Kidney (tissue), 14 donors: Measurements from ENCODE around the gene HM13. TPM values are rescaled to one million over a fixed set of nuclear protein-coding genes. Genes with fewer than 3 reads are reported as not detected.

Experiments
- DNase-seq, 5 donors: peaks; one replicate each; pipeline ENCODE4 v3.0.0-alpha.2; 2013 to 2020
- FAIRE-seq: peaks from 2 replicates; lab custom pipeline; 2012; peaks lifted over from hg19 to GRCh38; lab: Jason Lieb, UNC
- H3K27ac ChIP-seq, 2 donors: one replicate each; pipeline ENCODE4 v1.7.0; 2013; ENCODE audit warnings: low read depth in 2 of 2, low read length in 2 of 2, inconsistent platforms in 1 of 2
- H3K27me3 ChIP-seq: one replicate; pipeline ENCODE4 v1.7.1; 2013; ENCODE audit warnings: low read length, inconsistent platforms; ENCODE audit not compliant: control insufficient read depth, insufficient read depth
- H3K36me3 ChIP-seq, 3 donors: one replicate each; pipeline versions ENCODE4 v1.7.0 to v1.7.1; 2013; ENCODE audit warnings: low read length in 3 of 3, control low read depth in 1 of 3, inconsistent platforms in 1 of 3; ENCODE audit not compliant: insufficient read depth in 3 of 3, control insufficient read depth in 2 of 3
- H3K4me1 ChIP-seq, 3 donors: one replicate each; pipeline versions ENCODE4 v1.7.0 to v1.7.1; 2013; ENCODE audit warnings: low read length in 3 of 3, inconsistent platforms in 1 of 3, low read depth in 1 of 3; ENCODE audit not compliant: control insufficient read depth in 2 of 3, insufficient read depth in 2 of 3
- H3K4me3 ChIP-seq, 3 donors: one replicate each; pipeline versions ENCODE4 v1.7.0 to v1.8.1; 2013; ENCODE audit warnings: low read length in 3 of 3, control low read depth in 1 of 3, inconsistent platforms in 1 of 3
- H3K9ac ChIP-seq, 3 donors: one replicate each; pipeline versions ENCODE4 v1.7.0 to v1.7.1; 2013; ENCODE audit warnings: low read length in 3 of 3, control low read depth in 1 of 3, inconsistent platforms in 1 of 3
- H3K9me3 ChIP-seq, 3 donors: one replicate each; pipeline versions ENCODE4 v1.7.0 to v1.7.1; 2013; ENCODE audit warnings: low read length in 3 of 3, control low read depth in 1 of 3, inconsistent platforms in 1 of 3; ENCODE audit not compliant: control insufficient read depth in 2 of 3, insufficient read depth in 1 of 3
- intact Hi-C: fragments of 100-400 bp; cut with DNase I; formaldehyde crosslinking; loops from one replicate; pipeline ENCODE4 v1.11.1; 2022
- polyA plus RNA-seq: library from polyadenylated mRNA; stranded (reverse); fragments of 350-450 nt; fragmentation: Illumina TruSeq; extraction: RNeasy Lipid Tissue Mini Kit (QIAGEN cat#74804); gene quantifications from one replicate; pipeline ENCODE4 v1.2.3, GENCODE V29; 2014; ENCODE audit warnings: low read depth, low replicate concordance; ENCODE audit not compliant: insufficient read depth
- total RNA-seq: library from RNA; stranded (reverse); fragmentation: NEBNext Ultra II Directional; extraction: Animal tissue kit (Norgen Biotek cat#: 25700); gene quantifications from one replicate; pipeline ENCODE4 v1.2.1, GENCODE V29; 2021
- TF ChIP-seq, protein P1 (sequence below): IDR thresholded peaks from 3 replicates; pipeline ENCODE4 v1.5.1; 2012; ENCODE audit warnings: mild to moderate bottlenecking, moderate library complexity, borderline replicate concordance; ENCODE audit not compliant: insufficient read depth; ENCODE audit errors: extremely low read depth
- donor health status: control.
- donor health status: control.
- donor health status: control.
- donor health status: control.
- donor health status: control.
- donor health status: DM: yes; HTN: yes; CAD: no.
- donor health status: Normal renal cell carcinoma (clear cell type).

Gene HM13
- total and polyA plus RNA-seq, 2 donors from 2014 or later: 154 to 174 TPM

DNA sequence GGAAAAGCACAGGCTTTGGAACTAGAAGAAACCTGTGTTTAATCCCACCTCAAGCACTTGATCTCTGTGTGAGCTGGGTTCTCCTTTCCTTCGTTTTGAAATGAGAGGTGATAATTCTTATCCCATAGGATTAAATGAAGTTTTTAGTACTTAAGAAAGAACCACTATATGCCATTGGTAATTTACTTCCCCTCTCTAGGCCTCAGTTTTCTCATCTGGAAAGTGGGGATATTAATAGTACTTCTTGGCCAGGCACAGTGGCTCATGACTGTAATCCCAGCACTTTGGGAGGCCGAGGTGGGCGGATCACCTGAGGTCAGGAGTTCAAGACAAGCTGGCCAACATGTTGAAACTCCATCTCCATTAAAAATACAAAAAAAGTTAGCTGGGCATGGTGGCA lies 25.1 kb upstream of the HM13 start:
- no peak for FAIRE-seq
- DNase-seq: no peak
- no peak overlapping the region for H3K4me3 ChIP-seq
- H3K4me1 ChIP-seq: peaks cover 0 to 2% (median 0%) of the 10 kb centered on the region in 3 donors
- H3K27ac ChIP-seq: no peak overlapping the region
- H3K9me3 ChIP-seq: no peaks in the 10 kb centered on the region
- H3K27me3 ChIP-seq: peaks cover 2% of the 10 kb centered on the region
- no peaks in the 10 kb centered on the region for H3K36me3 ChIP-seq
- TF ChIP-seq, protein P1, sequence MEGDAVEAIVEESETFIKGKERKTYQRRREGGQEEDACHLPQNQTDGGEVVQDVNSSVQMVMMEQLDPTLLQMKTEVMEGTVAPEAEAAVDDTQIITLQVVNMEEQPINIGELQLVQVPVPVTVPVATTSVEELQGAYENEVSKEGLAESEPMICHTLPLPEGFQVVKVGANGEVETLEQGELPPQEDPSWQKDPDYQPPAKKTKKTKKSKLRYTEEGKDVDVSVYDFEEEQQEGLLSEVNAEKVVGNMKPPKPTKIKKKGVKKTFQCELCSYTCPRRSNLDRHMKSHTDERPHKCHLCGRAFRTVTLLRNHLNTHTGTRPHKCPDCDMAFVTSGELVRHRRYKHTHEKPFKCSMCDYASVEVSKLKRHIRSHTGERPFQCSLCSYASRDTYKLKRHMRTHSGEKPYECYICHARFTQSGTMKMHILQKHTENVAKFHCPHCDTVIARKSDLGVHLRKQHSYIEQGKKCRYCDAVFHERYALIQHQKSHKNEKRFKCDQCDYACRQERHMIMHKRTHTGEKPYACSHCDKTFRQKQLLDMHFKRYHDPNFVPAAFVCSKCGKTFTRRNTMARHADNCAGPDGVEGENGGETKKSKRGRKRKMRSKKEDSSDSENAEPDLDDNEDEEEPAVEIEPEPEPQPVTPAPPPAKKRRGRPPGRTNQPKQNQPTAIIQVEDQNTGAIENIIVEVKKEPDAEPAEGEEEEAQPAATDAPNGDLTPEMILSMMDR: no peak
- intact Hi-C loops: no loop called here
- no peak overlapping the region for H3K9ac ChIP-seq

DNA sequence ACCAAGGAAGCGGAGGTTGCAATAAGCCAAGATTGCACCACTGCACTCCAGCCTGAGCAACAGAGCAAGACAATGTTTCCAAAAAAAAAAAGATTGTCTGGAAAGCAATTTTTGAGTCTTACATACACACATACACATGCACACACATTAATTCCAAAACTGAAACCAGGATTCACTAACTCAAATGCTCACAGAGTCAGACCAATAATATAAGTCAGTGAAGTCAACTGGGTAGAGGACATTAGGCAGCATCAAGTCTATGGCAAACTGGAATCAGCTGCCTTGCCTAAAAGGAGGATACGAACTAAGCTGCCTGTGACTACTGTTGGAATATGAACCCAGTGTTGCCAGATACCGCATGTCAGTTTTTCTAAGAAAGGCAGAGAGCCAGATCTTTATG lies 23.5 kb upstream of the HM13 start:
- no peaks in the 10 kb centered on the region for H3K27me3 ChIP-seq
- intact Hi-C loops: no loop called here
- H3K4me1 ChIP-seq: peaks cover 0 to 2% (median 0%) of the 10 kb centered on the region in 3 donors
- DNase-seq: no peak
- no peaks in the 10 kb centered on the region for H3K36me3 ChIP-seq
- H3K9ac ChIP-seq: no peak overlapping the region
- no peaks in the 10 kb centered on the region for H3K9me3 ChIP-seq
- TF ChIP-seq, protein P1: no peak
- no peak overlapping the region for H3K4me3 ChIP-seq
- no peak overlapping the region for H3K27ac ChIP-seq
- FAIRE-seq: no peak

DNA sequence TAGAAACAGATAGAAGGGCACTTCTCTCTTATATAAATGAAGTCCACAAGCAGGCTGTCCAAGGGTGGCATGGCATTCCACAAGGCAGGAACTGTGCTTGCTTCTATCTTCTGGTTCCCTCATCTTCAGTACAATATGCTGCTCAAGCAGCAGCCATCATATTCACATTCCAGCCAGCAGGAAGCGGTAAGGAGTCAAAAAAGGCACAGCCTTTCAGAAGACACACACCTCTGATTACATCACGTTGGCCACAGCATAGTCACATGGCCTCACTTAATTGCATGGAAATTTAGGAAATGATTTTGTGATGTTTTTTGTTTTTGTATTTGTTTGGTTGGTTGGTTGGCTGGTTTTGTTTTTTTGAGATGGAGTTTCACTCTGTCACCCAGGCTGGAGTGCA lies 20.1 kb upstream of the HM13 start:
- H3K27ac ChIP-seq: no peak overlapping the region
- intact Hi-C loops: no loop called here

More for the DNA sequence above, 20.1 kb upstream of the HM13 start:
- no peak for FAIRE-seq
- Histone ChIP-seq H3K4me1 (peaks cover 0 to 3% (median 0%) of the 10 kb centered on the region in 3 donors), H3K36me3 (no peaks in the 10 kb centered on the region), H3K9ac (no peak overlapping the region), H3K27me3 (no peaks in the 10 kb centered on the region), H3K4me3 (no peak overlapping the region), H3K9me3 (no peaks in the 10 kb centered on the region)
- TF ChIP-seq, protein P1: no peak
- peak in 1 of 5 donors; percentile 45 for DNase-seq
